Caco-2 (cell line): ENCODE measurements around the gene CDADC1. TPM values are rescaled to one million over a fixed set of nuclear protein-coding genes. Genes with fewer than 3 reads are reported as not detected.

ENCODE experiments used
- BruUV-seq: library from RNA; stranded (reverse); fragments of 400-500 nt; replicated peaks from 2 replicates; lab custom pipeline; 2021; lab: Mats Ljungman, UMichigan
- CTCF ChIA-PET: fragments of 300-600 bp; sonication (Branson Sonifier 250); formaldehyde crosslinking; loops from one replicate; lab custom pipeline; 2022; ENCODE audit warnings: antibody characterized with exemption; lab: Charles Lee
- POLR2A ChIA-PET: fragments of 300-600 bp; sonication (Branson Sonifier 250); formaldehyde crosslinking; loops from one replicate; lab custom pipeline; 2022; ENCODE audit warnings: antibody characterized with exemption; lab: Charles Lee
- DNase-seq, 2 experiments: peaks; one replicate each; pipeline versions ENCODE4 v3.0.0 to v3.0.0-alpha.2; 2020 to 2022
- H3K27me3 ChIP-seq: replicated peaks from 2 replicates; pipeline ENCODE4 v1.6.0; 2011; ENCODE audit warnings: low read length; ENCODE audit not compliant: control insufficient read depth, insufficient read depth
- H3K36me3 ChIP-seq: 2 replicates; pipeline ENCODE4 v1.5.1; 2011; ENCODE audit warnings: low read length; ENCODE audit not compliant: control insufficient read depth, insufficient read depth
- H3K4me1 ChIP-seq: fragments of 250-450 bp; sonication (Bioruptor Pico); 2 replicates; pipeline ENCODE4 v1.5.1; 2020; ENCODE audit warnings: mild to moderate bottlenecking
- H3K4me3 ChIP-seq: 2 replicates; pipeline ENCODE4 v1.5.1; 2011; ENCODE audit warnings: low read depth, mild to moderate bottlenecking, control low read depth, low read length
- H3K9me3 ChIP-seq: fragments of 250-450 bp; sonication (Bioruptor Pico); 2 replicates; pipeline ENCODE4 v1.5.1; 2020; ENCODE audit warnings: mild to moderate bottlenecking, moderate library complexity
- H3K27ac Mint-ChIP-seq: one replicate; pipeline ENCODE4 v1.8.0; 2022; ENCODE audit warnings: mixed read lengths; ENCODE audit not compliant: unreplicated experiment
- H3K27me3 Mint-ChIP-seq: one replicate; pipeline ENCODE4 v1.8.0; 2022; ENCODE audit warnings: mixed read lengths; ENCODE audit not compliant: insufficient read depth, unreplicated experiment
- H3K36me3 Mint-ChIP-seq: one replicate; pipeline ENCODE4 v1.8.0; 2022; ENCODE audit warnings: mild to moderate bottlenecking, mixed read lengths; ENCODE audit not compliant: insufficient read depth, unreplicated experiment
- H3K4me1 Mint-ChIP-seq: one replicate; pipeline ENCODE4 v1.8.0; 2022; ENCODE audit warnings: low read depth, mixed read lengths; ENCODE audit not compliant: unreplicated experiment
- H3K4me3 Mint-ChIP-seq: one replicate; pipeline ENCODE4 v1.8.0; 2022; ENCODE audit warnings: mild to moderate bottlenecking, moderate library complexity, mixed read lengths; ENCODE audit not compliant: unreplicated experiment
- H3K9me3 Mint-ChIP-seq: one replicate; pipeline ENCODE4 v1.8.0; 2022; ENCODE audit warnings: mixed read lengths; ENCODE audit not compliant: unreplicated experiment
- CTCF ChIP-seq, 2 experiments: fragments of 200-600 bp in 1 of 2; IDR thresholded peaks; 1 replicate in 1 of 2; 2 replicates in 1 of 2; pipeline versions ENCODE4 v1.5.1 to v1.8.0; 2011 to 2022; ENCODE audit warnings: antibody characterized with exemption in 1 of 2, control low read depth in 1 of 2, inconsistent platforms in 1 of 2, low read depth in 1 of 2, low read length in 1 of 2, mild to moderate bottlenecking in 1 of 2, moderate library complexity in 1 of 2; ENCODE audit not compliant: insufficient read depth in 1 of 2, severe bottlenecking in 1 of 2, unreplicated experiment in 1 of 2
- intact Hi-C: fragments of 100-400 bp; cut with micrococcal nuclease; formaldehyde crosslinking; loops from one replicate; pipeline ENCODE4 v1.10.0; 2022; ENCODE audit not compliant: unreplicated experiment
- total RNA-seq: library from RNA; stranded (reverse); gene quantifications from 2 replicates; pipeline ENCODE4 v1.2.3, GENCODE V29; 2022

Gene CDADC1
- total RNA-seq, 1 experiment from 2014 or later, result 14.4 TPM

- no peaks in the 10 kb centered on the region for H3K36me3 Mint-ChIP-seq
- Histone ChIP-seq H3K9me3 (no peaks in the 10 kb centered on the region), H3K4me1 (0 out of 2 replicates have a peak, but pooled peaks cover under 1% of the 10 kb centered on the region), H3K36me3 (no peaks in the 10 kb centered on the region), H3K27me3 (no peaks in the 10 kb centered on the region), H3K4me3 (no peak overlapping the region)
- POLR2A ChIA-PET, result no interaction called here
- no peak overlapping the region for H3K27ac Mint-ChIP-seq
- H3K9me3 Mint-ChIP-seq, result no peaks in the 10 kb centered on the region
- H3K4me1 Mint-ChIP-seq, result no peaks in the 10 kb centered on the region
- no TSS peak for BruUV-seq
- peaks cover 5% of the 10 kb centered on the region for H3K27me3 Mint-ChIP-seq
- DNase-seq, result no peak
- intact Hi-C loops, result loop anchor here (10.0 kb wide), 1 partner anchor 59 kb away; no protein-coding TSS in a partner anchor
- CTCF ChIA-PET, result no interaction called here
- H3K4me3 Mint-ChIP-seq, result no peak overlapping the region
- no peak for TF ChIP-seq CTCF (IDR thresholded peaks at IDR 0.05; ENCODE audit: insufficient read depth in 1 of 2, low read depth in 1 of 2, low read length in 1 of 2, severe bottlenecking in 1 of 2, unreplicated experiment in 1 of 2)
These were observed 22.3 kb upstream of the CDADC1 start for GRCh38 chr13:49225223-49226042.

- Mint-ChIP-seq H3K27ac (no peak overlapping the region), H3K4me1 (no peaks in the 10 kb centered on the region), H3K4me3 (no peak overlapping the region), H3K27me3 (peaks cover 5% of the 10 kb centered on the region), H3K9me3 (no peaks in the 10 kb centered on the region), H3K36me3 (no peaks in the 10 kb centered on the region)
- Histone ChIP-seq H3K4me3 (no peak overlapping the region), H3K27me3 (no peaks in the 10 kb centered on the region), H3K9me3 (no peaks in the 10 kb centered on the region), H3K4me1 (no peaks in the 10 kb centered on the region), H3K36me3 (no peaks in the 10 kb centered on the region)
- no TSS peak for BruUV-seq
- no peak for TF ChIP-seq CTCF (IDR thresholded peaks at IDR 0.05; ENCODE audit: insufficient read depth in 1 of 2, low read depth in 1 of 2, low read length in 1 of 2, severe bottlenecking in 1 of 2, unreplicated experiment in 1 of 2)
- ChIA-PET POLR2A (no interaction called here), CTCF (no interaction called here)
- intact Hi-C loops, result loop anchor here (10.0 kb wide), 1 partner anchor 58 kb away; no protein-coding TSS in a partner anchor
- no peak for DNase-seq
These were observed 21.1 kb upstream of the CDADC1 start for GRCh38 chr13:49226613-49227012.

GRCh38 chr13:49234741-49235140 is 13.0 kb upstream of the CDADC1 start:
- no peaks in the 10 kb centered on the region for H3K27me3 ChIP-seq
- TF ChIP-seq CTCF (IDR thresholded peaks at IDR 0.05; ENCODE audit: insufficient read depth in 1 of 2, low read depth in 1 of 2, low read length in 1 of 2, severe bottlenecking in 1 of 2, unreplicated experiment in 1 of 2), result no peak
- Mint-ChIP-seq H3K9me3 (no peaks in the 10 kb centered on the region), H3K4me1 (peaks cover 9% of the 10 kb centered on the region), H3K27me3 (peaks cover 2% of the 10 kb centered on the region), H3K36me3 (no peaks in the 10 kb centered on the region), H3K27ac (no peak overlapping the region), H3K4me3 (no peak overlapping the region)
- intact Hi-C loops, result no loop called here
- H3K36me3 ChIP-seq, result no peaks in the 10 kb centered on the region
- no peak overlapping the region for H3K4me3 ChIP-seq
- peaks cover 13% of the 10 kb centered on the region; the same call in 1 of the 2 replicates for H3K4me1 ChIP-seq
- DNase-seq, result no peak
- ChIA-PET POLR2A (no interaction called here), CTCF (no interaction called here)
- BruUV-seq, result no TSS peak
- H3K9me3 ChIP-seq, result no peaks in the 10 kb centered on the region
